Prostate gland (tissue), 2 donors: Measurements from ENCODE around the gene NUFIP1.

ENCODE experiments used
- POLR2A ChIP-seq: fragments of 450-650 bp; IDR thresholded peaks from one replicate; pipeline ENCODE4 v1.6.1; 2016; ENCODE audit warnings: antibody characterized with exemption, mild to moderate bottlenecking
- POLR2AphosphoS5 ChIP-seq: sonication (generic); formaldehyde crosslinking; IDR thresholded peaks from one replicate; pipeline ENCODE4 v1.6.1; 2017; ENCODE audit warnings: antibody characterized with exemption
- TF ChIP-seq, protein P1 (sequence below), 4 experiments: fragments of 200-600 bp in 2 of 4; fragments of 450-650 bp in 2 of 4; sonication (generic) in 2 of 4; IDR thresholded peaks; 1 replicate in 3 of 4; 2 replicates in 1 of 4; pipeline ENCODE4 v1.5.1; 2016 to 2019; ENCODE audit warnings: antibody characterized with exemption in 4 of 4, mild to moderate bottlenecking in 2 of 4, moderate library complexity in 2 of 4

GRCh38 chr13:44936246-44936645 is 53.0 kb downstream of the NUFIP1 start:
- TF ChIP-seq POLR2AphosphoS5 = no peak
- TF ChIP-seq, protein P1, sequence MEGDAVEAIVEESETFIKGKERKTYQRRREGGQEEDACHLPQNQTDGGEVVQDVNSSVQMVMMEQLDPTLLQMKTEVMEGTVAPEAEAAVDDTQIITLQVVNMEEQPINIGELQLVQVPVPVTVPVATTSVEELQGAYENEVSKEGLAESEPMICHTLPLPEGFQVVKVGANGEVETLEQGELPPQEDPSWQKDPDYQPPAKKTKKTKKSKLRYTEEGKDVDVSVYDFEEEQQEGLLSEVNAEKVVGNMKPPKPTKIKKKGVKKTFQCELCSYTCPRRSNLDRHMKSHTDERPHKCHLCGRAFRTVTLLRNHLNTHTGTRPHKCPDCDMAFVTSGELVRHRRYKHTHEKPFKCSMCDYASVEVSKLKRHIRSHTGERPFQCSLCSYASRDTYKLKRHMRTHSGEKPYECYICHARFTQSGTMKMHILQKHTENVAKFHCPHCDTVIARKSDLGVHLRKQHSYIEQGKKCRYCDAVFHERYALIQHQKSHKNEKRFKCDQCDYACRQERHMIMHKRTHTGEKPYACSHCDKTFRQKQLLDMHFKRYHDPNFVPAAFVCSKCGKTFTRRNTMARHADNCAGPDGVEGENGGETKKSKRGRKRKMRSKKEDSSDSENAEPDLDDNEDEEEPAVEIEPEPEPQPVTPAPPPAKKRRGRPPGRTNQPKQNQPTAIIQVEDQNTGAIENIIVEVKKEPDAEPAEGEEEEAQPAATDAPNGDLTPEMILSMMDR (IDR thresholded peaks at IDR 0.05) = no peak
- no peak for TF ChIP-seq POLR2A
